Stimulated activated CD8-positive, alpha-beta memory T cell treated with anti-CD3 and anti-CD28 coated beads, Interleukin-7, amount 100 ng/mL, for 1 hour (primary cell): ENCODE data around the gene TTLL13.
"Not testable (repeated sequence)": the region's sequence is repeated elsewhere in the genome, so short reads cannot be mapped to it uniquely, and the experiment has no call there.

Source experiments
- DNase-seq, 2 donors: peaks; one replicate each; pipeline ENCODE4 v3.0.0-alpha.2; 2020; ENCODE audit warnings: low read depth in 2 of 2

The TTLL13 gene

GRCh38 chr15:90281637-90282036 is 32.3 kb downstream of the TTLL13 start:
- DNase-seq: not testable (repeated sequence)

- no peak for DNase-seq
Measured at GRCh38 chr15:90286678-90287077, 37.3 kb downstream of the TTLL13 start.

GRCh38 chr15:90287101-90287500 is 37.7 kb downstream of the TTLL13 start:
- no peak for DNase-seq

GRCh38 chr15:90287946-90288345 is 38.6 kb downstream of the TTLL13 start:
- no peak for DNase-seq

GRCh38 chr15:90291679-90292356 is 42.5 kb downstream of the TTLL13 start:
- no peak for DNase-seq

- peak; percentile 29 to 49 for DNase-seq
Measured at GRCh38 chr15:90293040-90293810, 43.9 kb downstream of the TTLL13 start.

GRCh38 chr15:90294159-90294558 is 44.8 kb downstream of the TTLL13 start:
- no peak for DNase-seq

GRCh38 chr15:90294601-90295269 is 45.4 kb downstream of the TTLL13 start:
- no peak for DNase-seq

GRCh38 chr15:90295270-90295648 is 45.9 kb downstream of the TTLL13 start:
- DNase-seq: no peak

- DNase-seq: not testable (repeated sequence)
Measured at GRCh38 chr15:90296316-90296884, 47.0 kb downstream of the TTLL13 start.

- DNase-seq: no peak
Measured at GRCh38 chr15:90297021-90297420, 47.7 kb downstream of the TTLL13 start.

- no peak for DNase-seq
Measured at GRCh38 chr15:90300541-90300940, 51.2 kb downstream of the TTLL13 start.

GRCh38 chr15:90300988-90301706 is 51.8 kb downstream of the TTLL13 start:
- peak; percentile 30 to 37 for DNase-seq

GRCh38 chr15:90301707-90302300 is 52.4 kb downstream of the TTLL13 start:
- no peak for DNase-seq

GRCh38 chr15:90305355-90305754 is 56.0 kb downstream of the TTLL13 start:
- DNase-seq: not testable (repeated sequence)

GRCh38 chr15:90305932-90306331 is 56.6 kb downstream of the TTLL13 start:
- no peak for DNase-seq

- no peak for DNase-seq
Measured at GRCh38 chr15:90306560-90306959, 57.2 kb downstream of the TTLL13 start.

- no peak for DNase-seq
Measured at GRCh38 chr15:90307661-90308060, 58.3 kb downstream of the TTLL13 start.

GRCh38 chr15:90309020-90309419 is 59.7 kb downstream of the TTLL13 start:
- no peak for DNase-seq
